BLaER1 treated with 17β-estradiol and CSF1 and Interleukin-3, amounts not matched to agents 10 nM and 100 nM (cell line): ENCODE results near the gene NOM1.

ENCODE experiments used
- H3K27ac ChIP-seq, 11 experiments: shearing (Covaris generic); formaldehyde crosslinking; 2 replicates each; pipeline ENCODE4 v1.8.1; 2022
- H3K27me3 ChIP-seq, 11 experiments: shearing (Covaris generic); formaldehyde crosslinking; 2 replicates each; pipeline ENCODE4 v1.8.1; 2022
- H3K36me3 ChIP-seq, 11 experiments: shearing (Covaris generic); formaldehyde crosslinking; 2 replicates each; pipeline ENCODE4 v1.8.1; 2022
- H3K4me1 ChIP-seq, 10 experiments: shearing (Covaris generic); formaldehyde crosslinking; 2 replicates each; pipeline ENCODE4 v1.8.1; 2022
- H3K4me2 ChIP-seq, 11 experiments: shearing (Covaris generic); formaldehyde crosslinking; 2 replicates each; pipeline ENCODE4 v1.8.1; 2022
- H3K4me3 ChIP-seq, 10 experiments: shearing (Covaris generic); formaldehyde crosslinking; 2 replicates each; pipeline ENCODE4 v1.8.1; 2022
- H3K9ac ChIP-seq, 11 experiments: shearing (Covaris generic); formaldehyde crosslinking; 2 replicates each; pipeline ENCODE4 v1.8.1; 2022
- H3K9me3 ChIP-seq, 11 experiments: shearing (Covaris generic); formaldehyde crosslinking; replicated peaks in 1 of 11; 2 replicates each; pipeline ENCODE4 v1.8.1; 2022
- H4K20me1 ChIP-seq, 11 experiments: shearing (Covaris generic); formaldehyde crosslinking; 2 replicates each; pipeline ENCODE4 v1.8.1; 2022
- Cebpa-rat ChIP-seq, 11 experiments: shearing (Covaris generic); IDR thresholded peaks; 2 replicates each; pipeline ENCODE4 v1.8.1; 2022

Gene NOM1

DNA sequence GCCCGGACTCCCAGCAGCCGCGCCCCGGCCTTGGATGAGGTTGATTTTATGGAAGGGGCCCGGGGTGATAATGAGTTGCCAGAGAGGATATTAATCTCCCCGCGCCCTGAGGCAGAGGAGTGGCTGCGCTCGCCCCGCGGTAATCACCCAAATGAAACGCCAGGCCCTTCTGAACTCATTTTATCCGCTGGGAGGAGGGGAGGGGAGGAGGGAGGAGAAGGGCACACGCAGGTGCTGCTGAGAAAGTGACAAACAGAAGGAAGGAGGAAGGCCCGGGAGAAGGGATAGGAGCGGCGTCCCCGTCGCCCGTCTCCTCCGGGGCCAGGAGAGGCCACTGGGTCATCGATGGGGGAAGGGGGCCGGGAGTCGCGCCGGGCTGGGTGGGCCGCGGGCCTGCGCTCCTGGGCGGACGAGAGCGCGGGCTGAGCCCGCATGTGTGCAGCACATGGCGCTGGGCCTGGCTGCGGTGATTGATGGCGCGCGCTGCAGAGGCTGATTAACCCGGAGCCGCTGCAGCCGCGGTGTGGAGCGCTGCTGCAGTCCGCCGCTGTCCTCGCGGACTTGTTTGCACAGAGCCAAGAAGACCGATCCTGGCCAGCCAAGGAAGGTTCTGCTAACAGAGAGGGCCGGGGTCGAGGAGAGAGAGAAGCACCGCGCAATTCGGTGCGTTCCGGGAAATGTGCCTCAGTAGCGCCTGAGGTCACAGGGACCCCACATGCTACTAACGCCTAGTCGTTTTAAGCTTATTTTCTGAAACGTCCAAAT lies 54.4 kb downstream of the NOM1 start:
- Histone ChIP-seq H3K9ac (no peak overlapping the region), H3K27me3 (peaks cover 100% of the 10 kb centered on the region in 11 experiments), H3K36me3 (no peaks in the 10 kb centered on the region), H3K27ac (no peak overlapping the region), H3K9me3 (peaks cover 9 to 45% (median 18%) of the 10 kb centered on the region in 11 experiments; a peak in 18 of 22 replicates), H4K20me1 (peaks cover 0 to 89% (median 69%) of the 10 kb centered on the region in 11 experiments; a peak in 17 of 22 replicates), H3K4me2 (no peak overlapping the region), H3K4me3 (no peak overlapping the region), H3K4me1 (peaks cover 0 to 4% (median 3%) of the 10 kb centered on the region in 10 experiments; a peak in 4 of 20 replicates)
- no peak for TF ChIP-seq Cebpa-rat (IDR thresholded peaks at IDR 0.05)

DNA sequence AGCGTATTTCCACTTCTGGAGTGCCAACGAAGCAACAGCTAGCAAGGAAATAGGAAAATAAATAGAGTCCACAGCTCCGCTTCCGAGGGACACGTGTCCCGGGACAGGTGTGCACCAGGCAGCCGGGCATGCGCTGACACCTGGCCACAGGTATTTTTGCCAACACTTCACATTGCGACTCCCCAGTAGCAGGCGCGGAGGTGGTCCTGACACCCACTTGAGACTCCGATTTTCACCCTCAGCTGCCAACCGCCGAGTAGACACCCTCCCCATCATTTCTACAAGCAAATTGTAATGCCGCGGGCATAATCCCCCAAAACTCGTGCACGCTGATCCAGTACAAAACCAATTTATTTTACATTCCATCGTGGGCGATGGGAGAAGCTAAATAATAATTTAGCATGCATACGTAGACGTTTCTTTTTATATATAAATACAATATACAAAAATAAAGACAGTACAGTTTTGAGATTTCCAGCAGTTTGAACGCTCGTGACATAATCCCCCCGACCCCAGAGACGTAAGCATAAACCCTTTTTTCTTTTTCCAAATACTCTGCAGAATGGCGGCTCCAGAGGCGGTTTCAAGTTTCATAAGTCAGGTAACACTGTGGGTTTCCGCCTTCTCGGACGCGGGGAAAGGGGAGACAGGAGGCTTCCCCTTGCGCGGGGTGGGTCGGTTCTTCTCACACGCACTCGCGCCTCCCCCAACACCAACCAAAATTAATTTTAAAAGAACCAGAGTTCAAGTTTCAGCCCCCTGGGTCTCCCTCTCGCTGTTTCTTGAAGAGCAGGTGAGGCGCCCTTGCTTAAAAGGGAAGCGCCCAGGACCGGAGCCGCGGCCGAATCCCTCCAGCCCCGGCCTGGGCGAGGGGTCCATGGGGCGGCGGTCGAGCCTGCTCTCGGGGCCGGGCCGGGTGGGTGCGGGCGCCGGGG lies 55.3 kb downstream of the NOM1 start:
- Histone ChIP-seq H3K4me1 (peaks cover 0 to 4% (median 3%) of the 10 kb centered on the region in 10 experiments; a peak in 4 of 20 replicates), H3K9me3 (peaks cover 9 to 53% (median 18%) of the 10 kb centered on the region in 11 experiments; a peak in 18 of 22 replicates), H3K36me3 (no peaks in the 10 kb centered on the region), H3K27me3 (peaks cover 100% of the 10 kb centered on the region in 11 experiments), H3K27ac (no peak overlapping the region), H3K9ac (no peak overlapping the region), H3K4me3 (no peak overlapping the region), H3K4me2 (no peak overlapping the region), H4K20me1 (peaks cover 0 to 89% (median 74%) of the 10 kb centered on the region in 11 experiments; a peak in 17 of 22 replicates)
- no peak for TF ChIP-seq Cebpa-rat (IDR thresholded peaks at IDR 0.05)

DNA sequence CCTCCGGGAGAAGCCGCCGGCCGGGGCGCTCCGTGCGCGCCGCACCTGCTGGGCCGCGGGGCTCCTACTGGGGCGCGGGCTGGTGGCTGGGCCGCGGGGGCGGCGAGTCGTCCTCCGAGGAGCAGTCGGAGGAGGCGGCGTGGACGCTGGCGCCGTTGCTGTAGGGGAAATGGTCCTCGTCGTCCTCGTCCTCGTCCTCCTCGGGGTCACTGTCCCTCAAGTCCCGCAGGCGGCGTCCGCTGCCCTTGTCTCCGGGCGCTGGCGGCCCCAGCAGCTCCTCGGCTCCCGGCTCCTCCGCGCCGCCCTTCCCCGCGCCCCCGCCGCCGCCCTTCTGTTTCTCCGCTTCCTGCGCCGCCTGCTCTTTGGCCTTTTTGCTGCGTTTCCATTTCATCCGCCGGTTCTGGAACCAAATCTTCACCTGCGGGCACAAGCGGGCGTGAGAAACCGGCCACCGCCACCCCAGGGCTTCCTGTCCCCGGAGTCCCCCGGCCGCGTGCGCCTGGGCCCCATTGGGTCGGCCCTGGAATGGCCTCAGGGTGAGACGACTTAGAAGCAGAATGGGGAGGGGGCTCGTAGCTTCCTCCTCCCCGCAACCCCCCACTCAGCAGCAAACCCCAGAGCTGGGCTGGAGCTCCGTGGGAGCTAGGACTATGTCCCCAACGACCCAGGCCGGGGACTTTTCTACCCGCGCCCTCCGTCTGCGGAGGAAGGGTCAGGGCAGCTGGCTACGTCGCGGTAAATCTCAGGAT lies 56.1 kb downstream of the NOM1 start:
- no peak overlapping the region for H3K9ac ChIP-seq
- H3K4me2 ChIP-seq, result no peak overlapping the region
- H3K36me3 ChIP-seq, result no peaks in the 10 kb centered on the region
- peaks cover 9 to 59% (median 22%) of the 10 kb centered on the region in 11 experiments; a peak in 19 of 22 replicates for H3K9me3 ChIP-seq
- H4K20me1 ChIP-seq, result peaks cover 0 to 94% (median 81%) of the 10 kb centered on the region in 11 experiments; a peak in 18 of 22 replicates
- H3K27me3 ChIP-seq, result peaks cover 100% of the 10 kb centered on the region in 11 experiments
- peaks cover 4 to 8% (median 6%) of the 10 kb centered on the region in 10 experiments; a peak in 16 of 20 replicates for H3K4me1 ChIP-seq
- no peak overlapping the region for H3K4me3 ChIP-seq
- H3K27ac ChIP-seq, result no peak overlapping the region
- TF ChIP-seq Cebpa-rat (IDR thresholded peaks at IDR 0.05), result no peak

DNA sequence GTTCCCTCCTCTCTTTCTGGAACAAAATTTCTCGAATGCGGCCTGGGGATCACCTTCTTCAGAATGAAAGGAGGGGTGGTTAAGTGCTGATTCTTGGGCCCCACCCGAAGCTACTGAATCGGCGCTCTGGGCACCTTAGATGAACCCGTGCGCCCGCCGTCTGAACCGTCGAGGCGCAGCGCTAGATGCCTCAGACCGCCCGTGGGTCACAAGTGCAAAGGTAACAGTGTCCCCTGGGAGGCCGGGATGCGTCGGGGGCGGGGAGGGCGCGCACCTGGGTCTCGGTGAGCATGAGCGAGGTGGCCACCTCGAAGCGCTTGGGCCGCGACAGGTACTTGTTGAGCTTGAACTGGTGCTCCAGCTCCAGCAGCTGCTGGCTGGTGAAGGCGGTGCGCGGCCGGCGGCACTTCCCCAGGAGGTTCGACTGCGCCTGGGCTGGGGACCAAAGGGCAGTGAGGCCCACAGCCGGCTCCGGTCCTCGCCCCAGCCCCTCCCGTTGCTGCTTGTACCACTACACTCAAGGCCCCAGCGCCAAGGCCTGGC lies 56.8 kb downstream of the NOM1 start:
- TF ChIP-seq Cebpa-rat (IDR thresholded peaks at IDR 0.05), result no peak
- Histone ChIP-seq H3K4me2 (no peak overlapping the region), H3K36me3 (no peaks in the 10 kb centered on the region), H3K9me3 (peaks cover 9 to 66% (median 21%) of the 10 kb centered on the region in 11 experiments; a peak in 19 of 22 replicates), H3K4me1 (peaks cover 11 to 14% (median 13%) of the 10 kb centered on the region in 10 experiments), H3K4me3 (no peak overlapping the region), H3K9ac (no peak overlapping the region), H4K20me1 (peaks cover 0 to 94% (median 81%) of the 10 kb centered on the region in 11 experiments; a peak in 18 of 22 replicates), H3K27me3 (peaks cover 100% of the 10 kb centered on the region in 11 experiments), H3K27ac (no peak overlapping the region)

DNA sequence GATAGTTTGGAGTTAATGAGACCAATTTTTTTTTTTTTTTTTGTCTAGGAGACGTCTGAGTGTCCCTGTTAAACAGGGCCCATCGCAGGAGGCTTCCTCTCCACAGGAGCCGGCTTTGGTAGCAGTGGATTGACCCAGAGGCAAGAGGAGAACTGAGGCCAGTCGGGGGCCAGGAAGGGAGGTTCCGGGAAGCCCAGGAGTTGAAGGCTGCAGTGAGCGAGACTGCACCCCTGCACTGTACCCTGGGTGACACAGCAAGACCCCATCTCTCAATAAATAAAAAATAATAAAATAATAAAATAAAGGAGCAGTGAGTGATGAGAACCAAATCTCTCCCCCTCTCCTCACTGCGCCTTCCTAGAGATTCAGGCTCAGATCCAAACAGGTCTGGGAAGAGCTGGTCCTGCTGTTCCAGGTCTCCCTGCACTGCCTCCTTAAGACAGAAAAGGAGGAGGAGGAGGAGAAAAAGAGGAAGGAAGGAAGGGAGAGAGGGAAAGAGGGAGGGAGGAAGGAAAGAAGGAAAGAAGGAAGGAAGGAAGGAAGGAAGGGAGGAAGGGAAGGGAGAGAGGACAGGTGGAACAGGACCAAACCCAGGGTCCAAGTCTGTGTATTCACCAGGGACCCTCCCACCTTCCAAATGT lies 57.4 kb downstream of the NOM1 start:
- peaks cover 0 to 96% (median 88%) of the 10 kb centered on the region in 11 experiments; a peak in 18 of 22 replicates for H4K20me1 ChIP-seq
- no peak for TF ChIP-seq Cebpa-rat (IDR thresholded peaks at IDR 0.05)
- no peak overlapping the region for H3K9ac ChIP-seq
- H3K27me3 ChIP-seq, result peaks cover 100% of the 10 kb centered on the region in 11 experiments
- H3K9me3 ChIP-seq, result peaks cover 9 to 66% (median 21%) of the 10 kb centered on the region in 11 experiments; a peak in 19 of 22 replicates
- H3K4me2 ChIP-seq, result no peak overlapping the region
- no peak overlapping the region for H3K4me3 ChIP-seq
- no peaks in the 10 kb centered on the region for H3K36me3 ChIP-seq
- H3K27ac ChIP-seq, result no peak overlapping the region
- H3K4me1 ChIP-seq, result peaks cover 15 to 19% (median 17%) of the 10 kb centered on the region in 10 experiments

DNA sequence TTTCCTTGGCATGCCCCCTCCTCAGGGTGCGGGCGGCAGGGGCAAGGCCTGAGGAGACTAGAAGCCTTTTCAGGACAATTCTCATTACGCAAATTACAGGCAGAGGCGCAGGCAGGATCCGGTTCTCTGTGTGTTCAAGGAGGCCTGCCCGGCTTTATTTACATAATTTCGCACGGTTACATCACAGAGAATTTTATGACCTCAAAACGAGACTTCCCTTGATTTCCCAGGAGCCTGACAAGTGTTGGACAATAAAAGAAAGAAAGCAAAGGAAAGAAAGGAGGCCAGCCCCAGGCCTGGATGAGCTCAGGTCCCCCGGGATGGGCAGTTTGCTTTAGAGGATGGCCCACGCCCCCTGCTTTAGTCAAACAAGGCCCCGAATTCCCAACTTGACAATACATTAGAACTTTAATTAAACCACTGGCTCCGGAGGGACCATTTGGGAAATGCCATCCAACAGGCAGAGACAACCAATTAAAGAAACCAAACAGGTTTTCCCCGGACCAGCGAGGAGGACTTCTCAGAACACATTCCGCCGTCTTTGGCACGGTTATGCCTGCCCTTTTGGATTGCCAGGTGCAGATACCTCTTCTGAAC lies 58.1 kb downstream of the NOM1 start:
- Histone ChIP-seq H3K4me3 (no peak overlapping the region), H3K27me3 (peaks cover 100% of the 10 kb centered on the region in 11 experiments), H3K9me3 (peaks cover 9 to 61% (median 21%) of the 10 kb centered on the region in 11 experiments; a peak in 19 of 22 replicates), H3K4me1 (peaks cover 15 to 19% (median 17%) of the 10 kb centered on the region in 10 experiments), H3K4me2 (no peak overlapping the region), H3K9ac (no peak overlapping the region), H3K36me3 (no peaks in the 10 kb centered on the region), H3K27ac (no peak overlapping the region), H4K20me1 (peaks cover 0 to 96% (median 85%) of the 10 kb centered on the region in 11 experiments; a peak in 18 of 22 replicates)
- TF ChIP-seq Cebpa-rat (IDR thresholded peaks at IDR 0.05), result no peak

DNA sequence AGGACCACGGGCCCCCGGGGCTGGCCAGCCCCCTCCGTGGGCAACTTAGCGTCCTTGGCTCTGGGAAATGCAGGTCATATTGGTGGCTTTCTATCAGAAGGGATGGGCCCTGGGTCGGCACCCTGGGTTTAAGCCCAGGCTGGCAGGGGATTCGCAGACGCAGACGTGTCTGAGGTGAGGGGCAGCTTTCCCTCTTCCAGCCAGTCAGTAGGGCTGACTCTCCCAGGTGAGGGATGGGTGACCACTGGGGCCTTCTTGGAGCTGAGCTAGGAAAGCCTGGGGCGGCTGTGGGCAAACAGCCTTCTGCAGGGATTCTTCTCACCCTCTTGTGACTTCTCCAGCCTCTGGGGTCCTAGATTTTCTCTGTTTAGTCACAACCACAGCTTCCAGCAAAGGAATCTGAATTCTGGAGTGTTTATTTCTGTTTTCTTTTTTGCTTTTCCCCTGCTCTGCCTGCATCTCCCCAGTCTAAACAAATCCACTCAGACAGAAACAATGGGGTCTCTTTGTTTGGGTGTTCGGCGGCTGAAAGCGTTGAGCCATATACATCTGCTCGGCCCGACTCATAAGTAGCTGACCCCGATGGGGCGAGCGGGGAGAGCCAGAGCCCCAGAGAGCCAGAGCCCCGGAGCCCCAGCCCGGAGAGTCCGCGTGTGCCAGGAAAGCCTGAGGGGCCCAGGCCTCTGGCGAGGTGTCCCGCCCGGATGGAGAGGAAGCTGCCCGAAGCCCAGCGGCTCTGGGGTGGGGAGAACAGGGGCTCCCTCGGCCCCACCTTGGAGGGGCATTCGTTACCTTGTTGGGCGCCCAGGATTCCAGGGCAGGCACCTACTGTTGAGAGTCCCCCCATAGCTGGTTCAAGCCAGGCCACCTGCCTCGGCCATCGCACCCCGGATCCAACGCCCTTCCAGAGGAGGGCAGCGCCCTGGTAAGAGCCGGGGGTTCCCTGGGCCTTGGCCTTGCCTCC lies 59.0 kb downstream of the NOM1 start:
- no peak for TF ChIP-seq Cebpa-rat (IDR thresholded peaks at IDR 0.05)
- H3K9ac ChIP-seq, result no peak overlapping the region
- H4K20me1 ChIP-seq, result peaks cover 0 to 96% (median 82%) of the 10 kb centered on the region in 11 experiments; a peak in 18 of 22 replicates
- H3K36me3 ChIP-seq, result no peaks in the 10 kb centered on the region
- H3K27me3 ChIP-seq, result peaks cover 100% of the 10 kb centered on the region in 11 experiments
- H3K4me1 ChIP-seq, result peaks cover 15 to 19% (median 17%) of the 10 kb centered on the region in 10 experiments
- no peak overlapping the region for H3K27ac ChIP-seq
- H3K9me3 ChIP-seq, result peaks cover 9 to 51% (median 21%) of the 10 kb centered on the region in 11 experiments; a peak in 19 of 22 replicates
- no peak overlapping the region for H3K4me2 ChIP-seq
- no peak overlapping the region for H3K4me3 ChIP-seq
